Glomerular endothelial cell (primary cell): ENCODE measurements around the gene RASA4B. TPM values are rescaled to one million over a fixed set of nuclear protein-coding genes. Genes with fewer than 3 reads are reported as not detected.
"Not testable (repeated sequence)": the region's sequence is repeated elsewhere in the genome, so short reads cannot be mapped to it uniquely, and the experiment has no call there.

Experiments
- DNase-seq: peaks from one replicate; pipeline ENCODE4 v3.0.0-alpha.2; 2011; ENCODE audit warnings: low read depth, low spot score; ENCODE audit errors: extremely low read depth
- total RNA-seq: library from RNA; depleted of rRNA; stranded (reverse); fragments of >200 nt; gene quantifications from 2 replicates; pipeline ENCODE4 v1.2.3, GENCODE V29; 2015

The RASA4B gene
- total RNA-seq, 1 donor from 2014 or later = 14.4 TPM

DNA sequence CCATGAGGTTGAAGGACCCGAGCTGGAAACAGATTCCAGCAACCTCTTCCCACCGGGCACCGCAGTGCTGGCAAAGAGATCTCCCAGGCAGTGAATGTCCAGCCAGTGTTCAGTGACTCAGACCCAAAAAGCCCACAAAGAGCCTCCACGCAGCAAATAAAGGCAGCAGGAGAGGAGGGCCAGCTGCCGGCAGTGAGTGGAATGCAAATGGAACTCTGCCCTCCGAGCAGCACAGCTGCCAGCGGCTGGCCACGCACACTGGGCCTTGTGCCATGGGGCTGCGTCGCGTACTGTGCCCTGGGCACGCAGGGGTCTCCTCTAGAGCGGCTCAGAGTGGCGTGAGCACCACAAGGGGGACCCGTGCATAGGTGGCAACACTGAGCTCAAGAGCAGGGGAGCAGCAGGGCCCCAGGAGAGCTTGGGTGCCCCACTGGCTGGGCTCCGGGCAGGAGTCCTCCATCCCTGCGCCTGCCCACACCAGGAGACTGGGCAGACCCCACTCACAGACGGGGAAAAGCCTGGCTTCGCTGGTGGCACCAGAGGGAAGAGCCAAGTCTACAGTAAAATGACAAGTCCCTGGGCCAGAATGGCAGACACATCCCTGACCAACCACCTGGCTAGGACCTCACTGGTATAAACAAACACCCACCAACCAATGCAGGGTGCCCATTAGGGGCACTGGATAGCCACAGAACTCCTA, 42.7 kb downstream of the RASA4B start:
- not testable (repeated sequence) for DNase-seq

GRCh38 chr7:102474116-102474515, 43.5 kb downstream of the RASA4B start:
- not testable (repeated sequence) for DNase-seq

DNA sequence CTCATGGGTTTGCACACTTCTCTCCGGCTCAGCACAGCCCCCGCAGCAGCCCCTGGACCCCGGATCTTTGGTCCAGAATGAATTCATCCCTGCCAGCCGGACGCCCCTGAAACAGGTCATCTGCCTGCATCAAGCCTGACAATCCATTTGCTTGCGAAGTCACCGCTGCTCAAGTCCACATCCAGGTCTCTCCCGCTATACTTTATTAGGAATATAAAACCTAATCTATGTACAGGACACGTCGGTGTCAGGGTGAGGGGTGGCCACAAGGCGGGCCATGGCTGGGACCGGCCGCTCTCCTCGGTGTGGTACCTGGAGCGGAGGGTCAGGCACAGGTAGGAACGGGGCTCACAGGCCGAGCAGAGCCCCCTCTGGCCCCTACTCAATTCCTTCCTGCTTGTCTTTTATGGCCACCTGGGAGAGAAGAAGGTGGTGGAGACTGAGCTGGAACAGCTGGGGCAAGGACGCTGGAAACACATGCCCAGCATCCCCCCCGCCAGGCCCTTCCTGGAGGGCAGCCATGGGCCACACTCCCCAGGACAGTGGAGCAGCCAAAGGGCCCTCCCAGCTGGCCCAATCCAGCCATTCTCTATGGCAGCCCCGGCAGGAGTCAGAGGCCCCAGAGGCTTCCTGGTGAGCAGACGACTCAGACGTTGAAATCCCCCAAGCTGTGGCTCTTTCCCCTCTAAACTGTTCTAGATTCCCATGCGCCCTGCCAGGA, 44.1 kb downstream of the RASA4B start:
- DNase-seq = no peak

GRCh38 chr7:102472126-102473041, 45.2 kb downstream of the RASA4B start:
- no peak for DNase-seq

DNA sequence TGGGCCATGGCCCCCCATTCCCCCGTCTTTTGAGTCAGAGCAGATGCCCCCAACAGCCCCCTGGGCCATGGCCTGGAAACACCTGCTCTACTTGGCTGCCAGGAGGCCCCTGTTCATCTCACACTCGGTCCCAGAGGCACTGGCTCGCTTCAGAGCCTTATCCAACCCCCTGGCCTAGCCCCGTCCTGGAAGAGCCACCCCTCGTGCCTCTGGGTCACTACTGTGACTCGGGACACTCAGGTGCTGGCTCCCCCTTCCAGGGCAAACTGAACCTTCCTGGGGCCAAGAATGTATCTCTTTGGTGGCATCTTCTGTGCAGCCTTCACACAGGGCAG, 45.8 kb downstream of the RASA4B start:
- DNase-seq = no peak

GRCh38 chr7:102469972-102470825, 47.4 kb downstream of the RASA4B start:
- DNase-seq = no peak

DNA sequence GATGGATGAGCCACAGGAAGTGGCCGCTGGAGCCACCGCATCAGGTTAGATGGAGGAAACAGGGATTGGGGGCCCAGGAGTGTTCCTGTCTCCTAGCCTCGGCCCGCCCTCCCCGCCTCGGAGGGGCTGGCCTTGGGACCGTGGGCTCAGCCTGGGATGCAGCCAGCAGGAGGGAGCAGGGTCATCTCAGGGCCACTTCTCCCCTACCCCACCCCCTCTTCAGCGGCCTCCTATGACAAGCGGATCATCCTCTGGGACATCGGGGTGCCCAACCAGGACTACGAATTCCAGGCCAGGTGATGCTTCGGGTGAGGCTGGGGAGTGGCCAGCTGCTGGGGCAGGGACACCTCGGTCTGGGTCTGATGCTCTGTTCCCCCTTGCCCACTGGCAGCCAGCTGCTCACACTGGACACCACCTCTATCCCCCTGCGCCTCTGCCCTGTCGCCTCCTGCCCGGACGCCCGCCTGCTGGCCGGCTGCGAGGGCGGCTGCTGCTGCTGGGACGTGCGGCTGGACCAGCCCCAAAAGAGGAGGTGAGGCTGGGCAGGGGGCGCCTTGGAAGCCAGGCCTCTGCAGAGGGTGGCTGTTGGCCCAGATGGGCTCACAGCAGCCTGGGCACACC, 48.1 kb downstream of the RASA4B start:
- DNase-seq = no peak

DNA sequence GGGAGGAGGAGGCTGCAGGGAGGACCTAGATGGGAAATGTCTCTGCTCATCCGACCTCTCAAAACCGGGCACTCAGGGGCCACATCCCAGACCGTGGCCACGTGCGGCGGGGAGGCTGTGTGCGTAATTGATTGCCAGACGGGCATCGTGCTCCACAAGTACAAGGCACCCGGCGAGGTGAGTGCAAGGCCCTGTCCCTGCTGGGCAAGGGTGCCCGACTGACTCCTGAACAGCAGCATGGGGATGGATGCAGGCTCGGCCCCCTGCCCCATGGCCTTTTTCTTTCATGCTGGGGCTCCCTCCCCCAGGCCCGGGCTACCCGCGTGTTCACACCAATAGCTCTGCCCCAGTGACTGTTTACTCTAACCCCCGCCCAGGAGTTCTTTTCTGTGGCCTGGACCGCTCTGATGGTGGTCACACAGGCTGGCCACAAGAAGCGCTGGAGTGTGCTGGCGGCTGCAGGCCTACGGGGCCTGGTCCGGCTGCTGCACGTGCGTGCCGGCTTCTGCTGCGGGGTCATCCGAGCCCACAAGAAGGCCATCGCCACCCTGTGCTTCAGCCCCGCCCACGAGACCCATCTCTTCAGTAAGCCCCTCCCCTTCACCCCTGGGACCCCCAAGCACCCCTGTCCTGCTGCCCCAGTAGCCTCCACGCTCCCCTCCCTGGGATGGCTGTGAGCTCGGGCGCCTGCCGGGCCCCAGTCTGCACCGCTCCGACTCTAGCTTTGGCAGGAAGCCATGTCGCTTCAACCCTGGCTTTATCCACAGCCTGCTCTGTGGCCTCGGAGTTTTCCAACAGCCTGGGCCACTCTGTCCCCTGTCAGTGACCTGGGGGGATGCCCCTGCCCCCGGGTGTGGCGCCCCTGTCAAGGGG, 48.9 kb downstream of the RASA4B start:
- DNase-seq = no peak

GRCh38 chr7:102467581-102468477, 49.7 kb downstream of the RASA4B start:
- DNase-seq = no peak

DNA sequence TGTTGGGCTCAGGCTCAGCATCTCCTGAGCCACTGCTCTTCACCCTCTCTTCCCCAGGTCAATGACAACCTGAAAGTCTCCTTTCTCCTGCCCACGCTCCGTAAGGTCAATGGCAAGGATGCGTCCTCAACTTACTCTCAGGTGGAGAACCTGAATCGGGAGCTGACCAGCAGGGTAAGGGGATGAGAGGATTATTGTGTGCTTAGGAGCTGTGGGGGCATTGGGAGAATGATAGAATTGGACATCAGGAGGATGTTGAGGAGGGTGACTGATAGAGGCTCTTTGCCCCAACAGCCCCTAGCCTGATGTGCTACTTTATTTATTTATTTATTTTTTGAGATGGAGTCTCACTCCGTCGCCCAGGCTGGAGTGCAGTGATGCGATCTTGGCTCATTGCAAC, 51.5 kb downstream of the RASA4B start:
- no peak for DNase-seq

- no peak for DNase-seq
Measured at GRCh38 chr7:102464577-102465280, 52.8 kb downstream of the RASA4B start, which contains the start of the genes ALKBH4 and LRWD1. TSS of gene ALKBH4 (minus strand) at chr7:102464863. CDS start at chr7:102464836, 27 bp downstream. TSS of gene LRWD1 (plus strand) at chr7:102464984. CDS start at chr7:102465081, 97 bp downstream.

- DNase-seq = no peak
Measured at GRCh38 chr7:102463841-102464576, 53.6 kb downstream of the RASA4B start.

GRCh38 chr7:102460467-102460866, 57.1 kb downstream of the RASA4B start:
- no peak for DNase-seq

DNA sequence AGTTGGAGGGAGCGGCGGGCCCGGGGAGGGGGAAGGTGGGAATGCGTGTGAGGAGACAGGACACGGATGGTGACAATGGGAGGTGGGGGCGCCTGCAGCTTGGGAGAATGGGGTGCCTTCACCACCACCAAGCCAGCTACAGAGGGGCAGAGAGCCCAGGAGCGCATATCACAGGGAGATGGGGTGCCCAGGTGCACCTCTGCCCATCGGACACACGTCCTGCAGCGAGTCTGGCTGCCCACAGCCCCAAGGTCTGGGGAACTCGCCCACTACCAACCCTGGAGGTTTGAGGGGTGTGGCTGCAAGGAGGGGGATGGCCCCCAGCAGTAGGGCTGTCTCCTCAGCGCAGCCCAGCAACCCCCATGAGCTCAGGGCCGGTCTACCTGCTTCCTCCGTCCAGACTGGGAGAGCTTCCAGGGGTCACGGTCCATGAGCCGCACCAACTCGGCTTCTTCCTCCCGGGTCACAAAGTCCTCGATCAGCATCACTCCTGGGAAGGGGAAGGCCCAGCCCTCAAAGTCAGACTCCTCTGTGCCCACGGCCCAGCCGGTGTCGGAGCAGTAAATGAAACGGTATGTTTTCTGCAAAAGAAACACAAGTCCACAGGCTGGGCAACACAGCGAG, 58.2 kb downstream of the RASA4B start:
- DNase-seq = no peak

DNA sequence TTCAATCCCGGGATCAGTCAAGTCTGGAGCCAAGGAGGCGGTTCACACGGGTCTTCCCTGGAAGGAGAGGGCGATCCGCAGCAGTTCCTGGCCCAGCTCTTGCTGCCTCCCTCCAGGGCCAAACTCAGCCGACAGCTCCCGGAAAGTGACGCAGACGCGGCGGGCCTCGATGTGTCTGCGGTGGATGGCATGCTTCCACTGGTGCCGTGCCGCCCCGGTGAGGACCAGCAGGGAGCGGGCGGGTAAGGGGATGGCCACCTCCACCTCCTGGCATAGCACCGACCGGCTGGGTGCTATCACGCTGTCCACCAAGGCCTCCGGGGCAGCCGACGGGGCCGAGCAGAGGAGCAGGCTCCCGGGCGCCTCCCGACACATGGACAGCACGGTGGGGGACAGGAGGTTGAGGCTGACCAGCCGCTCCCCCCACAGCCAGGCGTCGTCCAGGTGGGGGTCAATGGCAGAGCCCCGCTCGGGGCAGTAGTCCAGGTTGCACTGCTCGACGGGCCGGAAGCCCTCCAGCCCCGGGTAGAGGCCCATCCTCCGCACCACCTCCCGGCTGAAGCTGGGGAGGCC, 60.1 kb downstream of the RASA4B start:
- no peak for DNase-seq

DNA sequence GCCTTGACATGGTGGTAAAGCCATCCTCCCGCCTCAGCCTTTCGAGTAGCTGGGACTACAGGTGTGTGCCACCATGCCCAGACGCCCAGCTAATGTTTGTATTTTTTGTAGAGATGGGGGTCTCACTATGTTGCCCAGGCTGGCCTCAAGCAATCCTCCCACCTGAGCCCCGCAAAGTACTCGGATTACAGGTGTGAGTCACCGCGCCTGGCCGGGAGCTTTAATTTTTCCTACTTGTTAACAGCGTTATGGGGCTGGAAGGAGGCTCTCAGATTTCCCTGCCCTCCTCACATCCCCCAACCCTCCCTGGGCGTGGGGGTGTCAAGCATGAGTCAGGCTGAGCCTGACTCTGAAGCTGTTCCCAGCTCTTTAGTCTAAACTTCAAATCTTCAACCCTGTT, 61.2 kb downstream of the RASA4B start:
- no peak for DNase-seq
